ENCODE data around the gene TCAF1. TPM values are rescaled to one million over a fixed set of nuclear protein-coding genes. Genes with fewer than 3 reads are reported as not detected.
"Not testable (repeated sequence)": the region's sequence is repeated elsewhere in the genome, so short reads cannot be mapped to it uniquely, and the experiment has no call there.

The TCAF1 gene
- total RNA-seq, 1 donor: 77.1 TPM

GRCh38 chr7:143817873-143818272 lies 84.1 kb downstream of the TCAF1 start:
- not testable (repeated sequence) for H3K79me2 ChIP-seq (ENCODE audit: insufficient read depth, low read length); DNase-seq (ENCODE audit: insufficient read length, low spot score, missing footprints); H4K20me1 ChIP-seq (ENCODE audit: insufficient read depth, low read length); H3K27me3 ChIP-seq (ENCODE audit: insufficient read depth, low read length); H3K36me3 ChIP-seq (ENCODE audit: insufficient read depth, low read length); H3K9me3 ChIP-seq (ENCODE audit: low read depth, low read length); H3K4me1 ChIP-seq (ENCODE audit: insufficient read depth, low read length); H3K27ac ChIP-seq (ENCODE audit: low read depth, low read length); H3K4me3 ChIP-seq (ENCODE audit: insufficient read depth, low read length); H3K4me2 ChIP-seq (ENCODE audit: insufficient read depth, low read length); H2AFZ ChIP-seq (ENCODE audit: low read length)

GRCh38 chr7:143816471-143817133 lies 85.4 kb downstream of the TCAF1 start:
- not testable (repeated sequence) for H4K20me1 ChIP-seq (ENCODE audit: insufficient read depth, low read length); H3K4me1 ChIP-seq (ENCODE audit: insufficient read depth, low read length); H3K79me2 ChIP-seq (ENCODE audit: insufficient read depth, low read length); H2AFZ ChIP-seq (ENCODE audit: low read length); H3K27me3 ChIP-seq (ENCODE audit: insufficient read depth, low read length); DNase-seq (ENCODE audit: insufficient read length, low spot score, missing footprints); H3K36me3 ChIP-seq (ENCODE audit: insufficient read depth, low read length); H3K4me2 ChIP-seq (ENCODE audit: insufficient read depth, low read length); H3K27ac ChIP-seq (ENCODE audit: low read depth, low read length); H3K4me3 ChIP-seq (ENCODE audit: insufficient read depth, low read length); H3K9me3 ChIP-seq (ENCODE audit: low read depth, low read length)

GRCh38 chr7:143810639-143811038 lies 91.3 kb downstream of the TCAF1 start:
- not testable (repeated sequence) for H3K27ac ChIP-seq (ENCODE audit: low read depth, low read length); H3K79me2 ChIP-seq (ENCODE audit: insufficient read depth, low read length); H3K4me1 ChIP-seq (ENCODE audit: insufficient read depth, low read length)

GRCh38 chr7:143806664-143807071 lies 95.3 kb downstream of the TCAF1 start:
- not testable (repeated sequence) for H3K4me2 ChIP-seq (ENCODE audit: insufficient read depth, low read length); DNase-seq (ENCODE audit: insufficient read length, low spot score, missing footprints); H3K27me3 ChIP-seq (ENCODE audit: insufficient read depth, low read length); H2AFZ ChIP-seq (ENCODE audit: low read length); H3K4me1 ChIP-seq (ENCODE audit: insufficient read depth, low read length); H3K79me2 ChIP-seq (ENCODE audit: insufficient read depth, low read length); H3K27ac ChIP-seq (ENCODE audit: low read depth, low read length); H3K36me3 ChIP-seq (ENCODE audit: insufficient read depth, low read length); H3K9me3 ChIP-seq (ENCODE audit: low read depth, low read length); H4K20me1 ChIP-seq (ENCODE audit: insufficient read depth, low read length); H3K4me3 ChIP-seq (ENCODE audit: insufficient read depth, low read length)

More at GRCh38 chr7:143810639-143811038, 91.3 kb downstream of the TCAF1 start:
- not testable (repeated sequence) for H4K20me1 ChIP-seq (ENCODE audit: insufficient read depth, low read length); H3K9me3 ChIP-seq (ENCODE audit: low read depth, low read length); H2AFZ ChIP-seq (ENCODE audit: low read length); H3K27me3 ChIP-seq (ENCODE audit: insufficient read depth, low read length); H3K4me3 ChIP-seq (ENCODE audit: insufficient read depth, low read length); DNase-seq (ENCODE audit: insufficient read length, low spot score, missing footprints); H3K36me3 ChIP-seq (ENCODE audit: insufficient read depth, low read length); H3K4me2 ChIP-seq (ENCODE audit: insufficient read depth, low read length)

Other genes starting within 250 kb of the TCAF1 start
- gene CTAGE6, start 144.5 kb downstream of the TCAF1 start, total RNA-seq: 0.29 and 0.36 TPM in 2 replicates
- not detected in 2 replicates for gene OR2F2, start 33.1 kb upstream of the TCAF1 start, total RNA-seq
- gene OR2F1, start 52.7 kb upstream of the TCAF1 start, total RNA-seq: 0.72 TPM in 1 of 2 replicates, not detected in the other
- gene OR6B1, start 98.1 kb upstream of the TCAF1 start, total RNA-seq: not detected in 2 replicates
- not detected in 2 replicates for gene OR2A5, start 146.8 kb upstream of the TCAF1 start, total RNA-seq
- not detected in 2 replicates for gene OR2A25, start 167.6 kb upstream of the TCAF1 start, total RNA-seq
- not detected in 2 replicates for gene OR2A12, start 184.1 kb upstream of the TCAF1 start, total RNA-seq
- gene OR2A2, start 207.4 kb upstream of the TCAF1 start, total RNA-seq: not detected in 2 replicates
- not detected in 2 replicates for gene OR2A14, start 221.0 kb upstream of the TCAF1 start, total RNA-seq

Measured in osteoblast (primary cell).